Stimulated activated CD8-positive, alpha-beta memory T cell treated with anti-CD3 and anti-CD28 coated beads, Interleukin-15, amount 100 ng/mL, for 24 hours (primary cell): ENCODE measurements around the gene VPS18.

Experiments
- DNase-seq: peaks from one replicate; pipeline ENCODE4 v3.0.0-alpha.2; 2020; ENCODE audit warnings: low read depth

Gene VPS18

DNA sequence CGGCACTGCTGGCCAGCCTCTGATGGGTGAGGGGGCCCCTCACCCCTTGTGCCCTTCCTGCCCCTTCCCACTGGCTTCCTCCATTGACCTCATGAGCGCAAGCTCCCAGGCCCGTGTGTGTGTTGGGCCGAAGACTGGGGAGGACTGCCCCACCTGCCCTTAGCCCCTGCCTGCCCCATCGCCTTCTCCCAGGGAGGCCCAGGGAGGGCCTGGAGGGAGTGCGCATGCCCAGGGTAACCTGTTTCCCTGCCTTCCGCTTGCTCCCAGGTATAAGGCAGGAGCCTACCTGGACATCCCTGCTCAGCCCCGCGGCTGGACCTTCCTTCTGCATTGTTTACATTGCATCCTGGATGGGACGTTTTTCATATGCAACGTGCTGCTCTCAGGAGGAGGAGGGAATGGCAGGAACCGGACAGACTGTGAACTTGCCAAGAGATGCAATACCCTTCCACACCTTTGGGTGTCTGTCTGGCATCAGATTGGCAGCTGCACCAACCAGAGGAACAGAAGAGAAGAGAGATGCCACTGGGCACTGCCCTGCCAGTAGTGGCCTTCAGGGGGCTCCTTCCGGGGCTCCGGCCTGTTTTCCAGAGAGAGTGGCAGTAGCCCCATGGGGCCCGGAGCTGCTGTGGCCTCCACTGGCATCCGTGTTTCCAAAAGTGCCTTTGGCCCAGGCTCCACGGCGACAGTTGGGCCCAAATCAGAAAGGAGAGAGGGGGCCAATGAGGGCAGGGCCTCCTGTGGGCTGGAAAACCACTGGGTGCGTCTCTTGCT, 43.7 kb downstream of the VPS18 start:
- DNase-seq = no peak

DNA sequence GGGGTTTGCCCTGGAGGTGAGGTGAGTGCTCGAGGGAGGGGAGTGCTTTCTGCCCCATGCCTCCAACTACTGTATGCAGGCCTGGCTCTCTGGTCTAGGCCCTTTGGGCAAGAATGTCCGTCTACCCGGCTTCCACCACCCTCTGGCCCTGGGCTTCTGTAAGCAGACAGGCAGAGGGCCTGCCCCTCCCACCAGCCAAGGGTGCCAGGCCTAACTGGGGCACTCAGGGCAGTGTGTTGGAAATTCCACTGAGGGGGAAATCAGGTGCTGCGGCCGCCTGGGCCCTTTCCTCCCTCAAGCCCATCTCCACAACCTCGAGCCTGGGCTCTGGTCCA, 44.3 kb downstream of the VPS18 start:
- no peak for DNase-seq

DNA sequence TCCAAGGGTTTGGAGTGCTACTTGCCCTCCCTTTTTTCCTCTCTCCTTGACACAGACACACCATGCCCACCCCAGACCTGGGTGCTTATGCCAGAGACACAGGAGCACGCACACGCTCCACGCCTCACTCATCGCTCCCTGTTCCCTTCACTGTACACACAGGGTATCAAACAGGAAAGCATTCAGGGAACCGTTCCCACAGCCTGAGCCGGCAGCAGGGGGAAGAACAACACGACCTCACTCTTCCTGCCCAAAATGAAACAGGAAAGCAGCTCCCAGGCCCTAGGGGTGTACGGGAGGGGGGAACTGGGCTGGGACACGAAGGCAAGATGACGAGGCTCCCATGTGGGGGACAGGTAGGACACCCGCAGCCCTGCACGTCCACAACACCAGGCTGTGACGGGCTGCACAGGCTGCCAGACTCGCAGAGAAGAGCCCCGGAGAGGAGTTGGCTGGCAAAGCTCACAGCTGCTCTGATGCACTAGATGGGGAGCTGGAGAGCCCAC, 46.1 kb downstream of the VPS18 start:
- DNase-seq = no peak

DNA sequence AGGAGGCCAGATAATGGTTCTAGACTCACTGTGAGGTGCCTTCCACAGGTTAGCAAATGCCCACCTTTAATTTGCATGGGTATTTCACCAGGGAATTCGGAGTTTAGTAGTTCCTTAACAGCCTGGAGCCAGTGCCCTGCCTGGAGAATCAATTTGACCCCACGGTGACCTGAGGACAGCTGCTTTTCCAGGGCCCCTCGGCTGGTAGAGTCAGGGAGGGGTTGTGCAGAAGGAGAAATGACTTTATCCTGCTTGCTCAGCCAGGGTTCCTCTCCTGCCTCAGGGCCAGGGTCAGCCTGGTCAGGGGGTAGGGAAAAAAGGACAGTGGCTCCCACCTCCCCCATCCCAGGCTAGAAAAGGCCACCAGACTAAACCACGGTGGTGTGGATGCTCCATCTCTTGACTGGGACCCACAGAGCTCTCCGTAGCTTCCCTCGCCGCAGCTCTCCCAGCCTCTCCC, 46.8 kb downstream of the VPS18 start:
- no peak for DNase-seq

DNA sequence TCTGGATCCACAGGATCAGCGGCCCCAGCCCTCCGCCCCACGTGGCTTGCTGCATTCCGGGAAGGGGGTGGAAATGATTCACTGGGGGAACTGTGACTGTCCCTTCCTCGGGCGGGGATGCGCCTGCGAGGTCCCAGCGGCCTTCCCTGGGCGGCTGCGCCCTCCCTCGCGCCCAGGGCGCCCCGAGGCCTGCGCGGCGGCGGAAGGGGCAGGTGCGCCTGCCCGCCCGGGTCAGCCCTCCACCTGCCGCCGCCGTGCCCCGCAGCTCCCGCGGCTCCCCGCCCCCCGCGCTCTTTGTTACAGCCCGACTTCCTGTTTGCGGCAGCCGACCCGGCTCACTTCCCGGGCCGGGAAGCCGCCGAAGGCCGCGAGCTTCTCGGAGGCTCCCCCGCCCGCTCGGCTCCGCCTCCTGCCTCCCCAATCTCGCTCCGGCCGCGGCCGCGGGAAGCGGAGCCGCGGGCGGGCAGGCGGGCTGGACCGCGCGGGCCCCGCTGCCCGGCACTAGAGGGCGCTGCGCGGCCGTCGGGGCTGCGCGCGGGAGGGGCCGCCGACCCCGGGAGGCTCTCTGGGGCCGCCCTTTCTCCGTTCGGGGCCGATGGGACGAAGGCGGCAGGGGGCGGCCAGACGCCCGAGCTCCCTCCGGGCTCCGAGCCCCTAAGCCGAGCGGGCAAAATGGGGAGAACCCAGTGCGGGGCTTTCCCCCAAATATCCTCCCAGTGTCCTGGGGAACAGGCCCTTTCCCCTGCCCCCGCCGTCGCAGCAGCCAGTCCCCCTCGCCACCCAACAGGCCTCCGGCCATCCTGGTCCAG, 47.5 kb downstream of the VPS18 start:
- DNase-seq = peak; percentile 37

DNA sequence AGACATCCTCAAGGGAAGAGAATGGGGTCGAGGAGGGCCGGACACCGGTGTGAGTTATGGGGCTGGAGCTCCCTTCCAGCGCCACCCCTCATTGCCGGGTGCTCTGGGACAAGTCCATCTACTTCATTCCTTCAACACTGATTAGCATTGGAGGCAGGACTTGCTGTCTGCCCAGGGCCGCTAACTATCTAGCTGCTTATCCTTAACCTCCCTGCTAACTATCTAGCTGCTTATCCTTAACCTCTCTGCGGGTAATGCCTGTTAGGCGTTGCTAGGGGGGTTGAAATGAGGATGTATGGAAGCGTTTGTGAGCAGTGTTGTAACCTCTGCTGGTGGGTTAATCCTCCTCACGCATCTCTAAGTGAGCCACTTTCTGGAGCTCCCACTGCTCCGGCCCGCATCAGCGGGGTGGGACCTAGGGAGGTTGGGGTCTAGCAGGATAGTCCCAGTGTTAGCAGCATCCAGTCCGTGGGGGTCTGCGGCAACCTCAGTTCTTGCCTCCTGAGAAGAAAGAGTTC, 48.1 kb downstream of the VPS18 start:
- DNase-seq = no peak

DNA sequence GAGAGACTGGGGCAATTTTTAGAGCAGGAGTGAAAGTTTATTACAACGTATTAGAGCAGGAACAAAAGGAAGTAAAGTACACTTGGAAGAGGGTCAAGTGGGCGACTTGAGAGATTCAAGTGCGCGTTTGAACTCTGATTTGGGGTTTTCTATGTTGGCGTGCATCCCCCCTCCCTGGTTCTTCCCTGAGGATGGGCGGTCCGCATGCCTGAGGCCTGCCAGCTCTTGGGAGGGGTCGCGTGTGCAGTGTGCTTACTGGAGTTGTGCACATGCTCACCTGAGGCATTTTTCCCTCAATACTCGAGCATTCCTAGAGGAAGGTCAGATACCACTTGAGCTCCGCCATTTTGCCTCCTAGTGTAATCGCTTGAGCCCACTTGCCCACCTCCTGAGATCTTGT, 48.6 kb downstream of the VPS18 start:
- no peak for DNase-seq

DNA sequence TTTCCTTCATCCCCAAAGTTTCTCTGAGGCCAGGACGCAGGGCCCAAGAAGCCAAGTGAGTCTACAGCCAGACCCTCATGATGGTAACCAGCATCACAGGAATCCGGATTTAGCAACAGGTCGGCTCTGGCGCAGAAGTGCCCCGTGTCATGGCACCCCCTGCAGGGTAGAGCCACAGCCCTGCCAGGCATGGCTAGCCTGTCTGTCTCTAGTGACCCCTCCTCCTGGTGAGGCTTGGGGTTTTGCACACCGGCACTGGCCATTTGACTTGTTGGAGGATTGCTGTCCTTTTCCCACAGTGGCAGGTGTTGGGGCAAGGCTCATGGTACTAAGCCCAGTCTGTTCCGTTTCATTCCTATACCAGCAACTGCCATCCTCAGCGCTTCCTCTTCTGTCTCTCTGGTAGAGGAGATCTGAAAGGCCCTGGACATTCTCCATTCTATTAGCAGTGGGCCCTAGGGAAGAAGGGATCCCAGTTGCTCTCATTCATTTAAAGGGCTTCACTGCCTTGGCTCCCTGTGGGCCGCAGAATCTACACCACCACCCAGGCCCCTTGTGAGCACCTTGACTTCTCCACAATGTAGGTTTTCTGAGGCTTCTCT, 49.6 kb downstream of the VPS18 start:
- DNase-seq = no peak

DNA sequence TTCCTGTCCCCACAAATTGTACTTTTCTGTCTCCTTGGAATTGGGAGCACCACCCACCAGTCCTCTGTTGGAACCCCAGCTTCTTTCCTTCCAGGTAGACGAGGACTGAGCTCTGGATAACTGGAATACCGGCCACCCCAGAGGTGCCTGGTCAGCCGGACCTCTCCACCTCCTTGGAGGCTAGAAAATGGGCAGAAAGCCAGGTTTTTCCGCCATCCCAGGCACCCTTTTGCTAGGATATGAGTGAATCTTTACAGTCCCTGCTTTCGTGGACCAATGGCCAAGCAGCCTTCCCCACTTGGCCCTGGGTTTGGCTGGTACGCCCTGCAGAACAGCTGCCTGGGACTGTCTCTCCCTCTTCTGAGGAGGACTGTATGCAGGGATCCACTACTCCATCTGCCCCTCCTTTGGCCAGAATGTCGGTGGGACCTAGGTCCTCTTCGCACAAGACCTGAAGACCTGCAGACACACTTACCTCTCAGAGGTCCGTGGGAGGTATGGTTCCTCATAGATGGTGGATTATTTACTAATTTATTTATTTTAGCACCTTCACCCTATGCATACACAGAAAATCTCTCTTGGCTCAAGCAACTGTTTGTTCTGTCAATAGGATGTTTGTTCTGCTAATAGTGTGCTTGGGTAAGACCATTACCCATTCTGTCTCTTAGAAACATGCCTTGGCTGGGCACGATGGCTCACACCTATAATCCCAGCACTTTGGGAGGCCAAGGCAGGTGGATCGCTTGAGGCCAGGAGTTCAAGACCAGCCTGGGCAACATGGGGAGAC, 50.5 kb downstream of the VPS18 start:
- DNase-seq = no peak

DNA sequence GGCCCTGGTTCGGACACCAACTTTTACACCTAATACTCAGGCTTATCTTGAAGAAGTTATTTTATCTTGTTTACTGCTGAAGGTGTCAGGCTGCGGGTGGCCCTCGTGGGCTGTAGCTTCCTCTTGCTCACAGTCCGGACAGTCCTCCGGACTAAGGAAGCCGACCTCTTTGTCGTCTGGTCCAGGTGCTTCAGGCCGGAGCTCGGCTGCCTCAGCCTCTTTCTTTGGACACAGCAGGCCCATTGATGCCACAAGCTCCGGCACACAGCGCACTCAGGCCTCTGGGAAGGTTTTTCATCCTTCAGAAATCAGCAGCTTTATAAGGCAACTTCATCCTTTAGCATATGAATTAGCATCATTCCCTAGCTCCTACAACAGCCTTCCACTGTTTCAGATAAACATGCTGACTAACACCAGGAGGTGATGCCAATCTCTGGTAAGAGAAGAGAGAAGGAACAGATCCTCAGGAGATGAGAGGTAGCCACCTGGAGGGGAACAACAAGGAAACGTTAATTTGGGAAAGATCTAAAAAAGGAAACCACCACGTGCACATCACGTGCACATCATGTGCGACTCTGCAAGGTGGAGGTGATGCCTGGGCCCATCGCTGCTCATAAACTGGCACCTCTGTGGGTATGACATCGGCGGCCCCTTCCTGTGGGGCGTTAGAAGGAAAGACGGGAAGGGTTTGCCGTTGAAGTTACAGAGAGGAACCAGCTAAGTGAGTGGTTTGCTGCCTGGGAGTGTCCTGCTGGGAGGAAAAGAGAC, 54.6 kb downstream of the VPS18 start:
- DNase-seq = no peak

DNA sequence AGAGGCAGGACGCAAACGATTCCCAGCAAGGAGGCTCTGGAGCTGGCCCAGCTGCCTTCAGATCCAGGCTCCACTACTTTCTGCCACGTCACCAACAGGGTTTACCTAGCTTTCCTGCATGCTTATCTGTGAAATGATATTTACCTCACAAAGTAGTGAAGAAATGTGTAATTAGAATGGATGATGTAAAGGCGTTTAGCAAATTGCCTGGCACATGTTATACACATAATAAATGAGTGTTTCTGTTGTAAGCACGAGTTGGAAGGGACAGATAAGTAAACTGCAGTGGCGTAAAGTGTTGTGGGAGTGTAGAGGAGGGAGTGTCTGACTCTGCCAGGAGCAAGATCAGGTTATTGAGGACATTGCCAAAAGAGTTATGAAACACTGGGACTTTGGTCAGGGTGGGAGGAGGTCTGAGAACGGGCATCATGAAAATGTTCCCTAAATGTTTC, 55.5 kb downstream of the VPS18 start:
- DNase-seq = no peak

DNA sequence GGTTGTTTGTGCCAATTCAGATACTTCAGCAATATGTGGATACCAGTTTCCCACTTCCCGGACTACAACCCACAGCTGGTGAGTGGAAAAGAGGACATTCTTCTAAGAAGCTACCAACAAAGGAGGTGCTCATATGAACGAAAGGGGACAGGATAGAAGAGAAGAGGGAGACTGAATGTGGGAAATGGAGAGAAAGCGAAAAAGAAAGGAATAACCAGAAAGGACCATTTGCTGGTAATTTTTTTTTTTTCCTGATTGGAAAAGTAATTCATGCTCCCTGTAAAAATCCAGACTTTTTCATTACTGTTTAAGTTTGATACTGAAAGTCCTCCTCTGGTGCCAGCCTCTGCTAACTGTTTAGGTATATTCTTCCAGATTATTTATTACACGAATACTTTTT, 57.5 kb downstream of the VPS18 start:
- DNase-seq = no peak

DNA sequence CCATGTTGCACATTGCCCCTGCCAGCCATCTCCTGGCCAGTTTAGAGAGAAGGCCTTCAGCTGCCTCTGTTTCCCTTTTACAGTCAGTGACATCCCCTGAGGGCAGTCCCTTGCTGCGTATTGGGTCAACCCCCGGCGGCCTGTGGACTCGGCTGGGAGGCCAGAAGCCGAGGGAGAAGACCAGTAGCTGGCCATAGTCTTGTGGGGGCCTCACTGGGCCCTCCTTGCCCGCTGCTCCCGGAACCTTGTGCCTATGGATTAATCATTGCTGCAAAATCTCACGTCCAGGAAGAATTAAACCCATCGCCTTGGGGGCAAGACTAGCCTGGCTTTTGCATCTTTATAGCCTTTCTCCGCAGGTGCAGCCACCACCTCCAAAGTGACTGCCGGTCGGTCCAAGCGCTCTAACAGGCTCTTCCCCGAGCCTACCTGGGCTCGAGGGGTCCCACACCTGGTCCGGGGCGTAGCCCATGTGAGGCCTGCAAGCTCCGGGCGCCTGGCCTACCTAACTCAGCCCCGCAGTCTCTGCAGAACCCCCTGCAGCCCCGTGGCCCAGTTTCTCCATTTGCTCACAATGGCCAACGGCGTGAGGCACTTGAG, 58.2 kb downstream of the VPS18 start:
- no peak for DNase-seq

DNA sequence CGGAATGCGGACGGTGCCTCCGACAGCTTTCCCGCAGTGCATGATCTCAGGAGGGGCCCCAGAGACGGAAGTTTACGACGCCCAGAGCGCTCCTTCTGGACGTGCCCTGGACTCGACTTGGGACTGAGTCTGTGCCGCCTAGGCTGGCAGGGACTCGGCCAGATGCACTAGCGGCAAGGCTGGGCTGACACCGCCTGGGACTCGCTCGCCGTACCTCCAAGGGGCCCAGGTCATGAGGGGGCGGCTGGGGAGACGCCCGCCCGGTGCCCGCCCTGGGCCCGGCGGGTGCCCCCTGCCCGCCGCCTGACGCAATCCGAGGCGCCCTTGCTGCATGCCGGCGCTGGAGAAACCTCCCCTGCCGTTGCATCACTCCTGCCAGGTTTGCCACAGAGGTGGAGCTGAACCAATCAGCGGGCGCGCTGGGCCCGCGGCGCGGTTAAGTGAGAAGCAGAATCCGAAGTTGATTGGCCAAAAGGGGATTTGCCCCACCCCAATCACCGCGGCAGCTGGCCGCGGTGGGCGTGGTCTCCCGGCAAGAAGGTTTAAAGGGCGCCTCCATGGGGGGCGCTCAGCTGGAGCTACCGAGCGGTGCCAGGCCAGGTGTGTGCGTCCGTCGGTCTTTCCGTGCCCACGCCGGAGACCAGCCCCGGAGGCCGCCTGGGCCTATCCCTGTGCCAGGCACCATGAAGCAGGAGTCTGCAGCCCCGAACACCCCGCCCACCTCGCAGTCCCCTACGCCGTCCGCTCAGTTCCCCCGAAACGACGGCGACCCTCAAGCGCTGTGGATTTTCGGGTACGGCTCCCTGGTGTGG, 58.9 kb downstream of the VPS18 start, which contains the start of gene CHAC1:
TSS of gene CHAC1 (plus strand) at position 571 of the 812 bp plus-strand sequence. CDS start at position 684, 113 bp downstream.
- peak; percentile 86 for DNase-seq
